ENCODE measurements around the gene PLD1.

Gene PLD1

GRCh38 chr3:171813278-171813896 is 3.1 kb upstream of the PLD1 start:
- no peak for DNase-seq

DNA sequence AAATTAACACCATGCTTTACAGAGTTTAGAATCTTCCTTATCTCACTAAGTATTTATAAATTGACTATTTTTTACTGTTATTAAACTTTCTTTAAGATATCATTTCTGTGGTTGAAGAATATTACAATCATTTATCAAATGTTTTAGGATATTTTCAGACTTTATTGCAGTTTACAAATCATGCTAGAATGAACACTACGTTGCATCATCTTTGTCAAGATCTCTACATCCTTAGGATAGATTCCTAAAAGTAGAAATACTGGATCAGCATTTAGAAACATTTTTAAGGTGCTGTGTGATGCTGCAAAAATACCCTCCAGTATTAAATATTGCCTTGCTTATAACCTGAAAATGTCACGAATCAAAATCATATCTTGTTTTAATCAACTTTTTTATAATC is 2.5 kb upstream of the PLD1 start:
- DNase-seq, result no peak

- DNase-seq, result no peak
Observed at GRCh38 chr3:171811913-171812335, 1.6 kb upstream of the PLD1 start.

DNA sequence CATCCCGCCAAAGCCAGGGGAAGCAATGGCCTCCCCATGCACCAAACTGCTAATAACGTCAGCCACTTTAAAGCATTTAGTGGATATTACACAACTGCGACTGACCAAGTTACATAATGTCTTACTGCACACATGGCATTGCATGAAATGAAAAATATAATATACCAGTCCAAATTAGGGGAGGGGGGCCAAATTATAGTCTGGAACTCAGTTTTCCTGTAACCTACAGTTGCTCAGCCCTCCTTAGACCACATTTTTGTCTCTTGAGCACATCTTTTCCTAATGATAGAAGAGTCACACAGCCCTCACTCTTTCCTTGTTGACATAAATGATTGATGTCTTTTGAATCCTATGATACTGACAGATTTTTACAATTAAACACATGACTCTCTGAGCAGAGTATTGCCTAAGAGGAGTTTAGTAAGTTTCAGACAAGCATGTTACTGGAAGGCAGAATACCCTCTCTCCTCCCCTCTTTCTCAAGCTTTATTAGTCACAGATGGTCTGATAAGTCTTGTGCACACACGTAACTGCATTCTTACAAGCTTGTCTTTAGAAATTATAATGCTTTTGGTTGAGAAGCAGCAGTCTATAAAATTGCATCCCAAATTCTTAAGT is 1.1 kb upstream of the PLD1 start:
- no peak for DNase-seq

GRCh38 chr3:171810629-171811294 is 479 bp upstream of the PLD1 start:
- DNase-seq, result no peak

DNA sequence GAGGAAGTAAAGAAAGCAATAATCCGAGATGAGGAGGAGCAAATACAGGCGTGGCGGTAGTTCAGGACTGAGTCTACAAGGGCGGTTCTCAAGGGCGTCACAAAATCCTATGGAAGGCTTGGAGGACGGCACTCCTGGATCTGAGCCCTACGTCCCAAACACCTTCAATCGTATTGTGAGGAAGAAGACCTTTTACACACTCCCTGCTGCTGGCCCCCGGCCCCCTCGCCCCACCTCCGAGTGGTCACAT is 747 bp downstream of the PLD1 start:
- no peak for DNase-seq

DNA sequence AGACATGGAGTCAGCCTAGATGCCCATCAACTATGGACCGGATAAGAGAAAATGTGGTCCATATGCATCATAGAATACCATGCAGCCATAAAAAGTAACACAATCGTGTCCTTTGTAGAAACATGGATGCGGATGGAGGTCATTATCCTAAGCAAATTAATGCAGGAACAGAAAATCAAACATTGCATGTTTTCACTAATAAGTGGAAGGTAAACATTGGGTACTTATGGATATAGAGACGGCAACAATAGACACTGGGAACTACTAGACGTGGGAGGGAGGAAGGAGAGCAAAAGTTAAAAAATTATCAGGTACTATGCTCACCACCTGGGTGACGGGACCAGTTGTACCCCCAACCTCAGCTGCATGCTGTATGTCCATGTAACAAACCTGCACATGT is 2.5 kb downstream of the PLD1 start:
- DNase-seq, result no peak

- DNase-seq, result no peak
Observed at GRCh38 chr3:171807129-171807675, 3.1 kb downstream of the PLD1 start.

GRCh38 chr3:171806200-171807128 is 3.8 kb downstream of the PLD1 start:
- no peak for DNase-seq

DNA sequence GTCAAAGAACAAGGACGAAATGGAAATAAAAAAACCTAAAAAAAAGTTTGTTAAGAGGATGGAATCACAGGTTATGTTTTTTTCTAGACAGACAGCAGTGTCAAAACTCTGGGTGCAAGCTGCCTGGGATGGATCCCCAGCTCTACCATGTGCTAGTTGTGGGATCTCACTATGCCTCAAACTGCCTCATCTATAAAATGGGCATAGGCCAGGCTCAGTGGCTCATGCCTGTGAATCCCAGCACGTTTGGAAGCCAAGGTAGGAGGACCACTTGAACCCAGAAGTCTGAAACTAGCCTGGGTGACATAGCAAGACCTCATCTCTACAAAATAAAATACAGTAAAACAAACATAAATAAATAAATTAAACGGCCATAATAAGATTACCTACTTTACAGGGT is 4.6 kb downstream of the PLD1 start:
- no peak for DNase-seq

DNA sequence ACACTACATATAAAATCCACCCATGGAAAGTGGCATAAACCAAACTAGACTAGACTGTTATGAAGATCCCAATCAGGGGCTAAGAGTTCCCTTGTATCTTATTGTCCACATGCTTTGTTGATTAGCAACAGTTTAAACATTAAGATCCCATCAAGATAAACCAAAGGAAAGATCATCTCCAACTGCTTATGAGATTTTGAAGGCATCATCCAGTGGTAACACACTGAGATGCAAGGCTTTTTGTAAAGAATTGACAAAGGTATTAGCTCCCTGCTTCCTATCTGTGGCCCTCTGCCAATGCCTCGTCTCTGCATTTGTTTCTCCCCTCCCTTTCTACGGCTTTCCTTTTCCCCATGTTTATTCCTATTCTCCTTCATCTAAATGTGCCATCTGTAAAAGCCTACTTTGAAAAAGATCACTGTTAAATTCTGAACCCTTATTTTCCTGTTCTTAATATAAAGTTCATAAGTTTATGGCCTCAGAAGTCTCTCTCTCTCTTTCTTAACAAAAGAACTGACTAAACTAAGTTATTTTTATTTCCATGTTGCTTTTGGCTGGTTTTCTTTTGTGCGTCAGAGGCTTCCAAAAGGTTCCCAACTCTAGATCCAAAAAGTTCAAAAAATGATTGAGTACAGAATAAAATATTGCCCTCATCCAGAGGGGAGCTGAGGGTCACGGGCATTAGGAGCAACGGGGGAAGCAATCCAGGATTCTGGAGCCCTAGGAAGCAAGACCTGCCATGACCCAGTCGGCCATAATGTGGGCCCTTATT is 5.5 kb downstream of the PLD1 start:
- no peak for DNase-seq

DNA sequence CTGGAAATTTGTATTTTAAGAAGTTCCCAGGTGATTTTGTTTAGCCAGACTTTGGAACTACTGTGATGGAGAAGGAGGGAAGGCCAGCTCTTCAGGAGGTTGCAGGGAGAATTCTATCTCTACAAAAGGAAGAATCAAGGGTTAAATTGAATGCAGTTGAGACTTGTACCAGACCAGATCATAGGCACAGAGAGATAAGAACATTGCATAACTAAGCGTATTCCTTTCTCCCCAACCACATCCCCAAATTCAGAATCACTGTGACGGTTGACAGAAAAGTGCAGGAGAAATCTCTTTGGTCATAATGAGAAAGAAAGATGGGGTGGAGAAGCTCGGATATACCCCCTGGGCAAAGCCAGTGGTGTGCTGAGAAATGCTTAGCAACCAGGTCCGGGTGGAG is 7.2 kb downstream of the PLD1 start:
- DNase-seq, result no peak

DNA sequence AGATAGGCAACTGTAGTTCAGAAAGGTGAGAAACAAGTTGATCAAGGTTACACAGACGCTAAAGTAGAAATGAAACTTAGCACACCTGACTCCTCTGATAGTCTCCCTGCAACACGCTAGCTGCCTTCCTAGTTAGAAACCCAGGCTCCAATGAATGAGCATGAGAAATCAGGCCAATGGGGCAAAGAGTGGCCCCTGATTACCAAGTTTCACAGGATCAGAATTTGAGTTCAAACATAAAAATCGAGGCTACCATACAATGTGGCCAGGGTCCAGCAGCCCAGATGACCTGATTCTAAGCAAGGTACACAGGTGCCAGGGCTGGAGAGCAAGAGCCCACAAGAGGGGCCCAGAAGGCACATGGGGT is 7.7 kb downstream of the PLD1 start:
- no peak for DNase-seq

GRCh38 chr3:171801738-171802589 is 8.3 kb downstream of the PLD1 start:
- no peak for DNase-seq

- no peak for DNase-seq
Observed at GRCh38 chr3:171799501-171799900, 10.8 kb downstream of the PLD1 start.

DNA sequence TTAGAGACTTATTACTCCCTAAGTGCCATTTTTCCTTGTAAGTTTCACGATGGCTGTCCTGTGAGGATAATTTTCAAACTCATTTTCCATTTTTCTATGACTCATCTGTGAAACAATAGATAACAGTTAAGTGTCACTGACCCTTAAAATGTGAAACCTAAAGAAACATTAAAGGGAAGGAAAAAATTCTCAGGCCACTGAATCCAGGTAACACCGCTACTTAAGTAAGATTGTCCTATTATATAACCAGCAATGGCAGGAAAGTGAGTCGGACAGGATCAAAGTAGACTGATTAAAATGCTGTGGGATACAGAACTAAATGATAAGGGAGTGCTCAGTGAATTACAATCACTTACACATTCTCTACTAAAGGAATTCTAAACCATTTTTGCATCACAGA is 12.4 kb downstream of the PLD1 start:
- no peak for DNase-seq

GRCh38 chr3:171797265-171797679 is 13.0 kb downstream of the PLD1 start:
- no peak for DNase-seq

- no peak for DNase-seq
Observed at GRCh38 chr3:171796625-171797264, 13.5 kb downstream of the PLD1 start.

DNA sequence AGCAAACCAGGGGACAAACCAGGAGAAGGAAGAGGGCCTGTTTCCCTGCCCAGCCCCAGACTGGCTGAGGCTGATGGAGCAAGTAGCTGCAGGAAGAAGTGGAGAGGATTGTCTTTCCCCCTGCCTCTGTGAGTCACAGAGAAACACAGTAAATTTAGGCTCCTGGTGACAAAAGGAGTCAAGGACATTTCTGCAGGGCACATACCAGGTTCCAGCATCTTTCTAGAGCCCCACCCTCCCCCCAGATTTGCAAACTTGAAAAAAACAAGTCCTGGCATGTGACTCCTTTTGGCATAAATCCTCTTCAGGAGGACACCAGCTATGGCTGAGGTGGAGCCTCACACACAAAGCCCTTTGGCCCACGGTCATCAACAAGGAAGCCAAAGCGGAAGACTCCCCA is 17.8 kb downstream of the PLD1 start:
- no peak for DNase-seq

DNA sequence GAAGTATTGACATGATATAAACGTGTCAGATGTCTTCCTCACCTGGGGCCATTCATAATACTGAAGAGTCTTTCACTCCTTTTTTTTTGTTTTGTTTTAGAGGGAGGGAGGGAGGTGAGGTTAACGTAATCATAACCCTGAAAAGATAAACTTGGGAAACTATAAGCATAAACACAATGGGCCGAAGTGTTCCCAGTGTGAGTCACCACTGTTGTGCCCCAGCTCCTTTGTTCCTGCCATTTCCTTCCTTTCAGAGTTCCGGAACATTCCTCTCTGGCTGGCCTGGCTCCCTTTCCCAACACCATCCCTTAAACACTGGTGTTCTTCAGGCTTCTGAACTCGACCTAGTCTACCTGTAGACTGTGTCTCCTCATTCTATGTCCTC is 18.6 kb downstream of the PLD1 start:
- DNase-seq, result no peak
